Left hindlimb (tissue), 1 donor: ENCODE data around the gene TMEM229A.
"Not testable (repeated sequence)": the region's sequence is repeated elsewhere in the genome, so short reads cannot be mapped to it uniquely, and the experiment has no call there.

Source experiments
- DNase-seq: peaks from one replicate; pipeline ENCODE4 v3.0.0-alpha.2; 2018

Gene TMEM229A

DNA sequence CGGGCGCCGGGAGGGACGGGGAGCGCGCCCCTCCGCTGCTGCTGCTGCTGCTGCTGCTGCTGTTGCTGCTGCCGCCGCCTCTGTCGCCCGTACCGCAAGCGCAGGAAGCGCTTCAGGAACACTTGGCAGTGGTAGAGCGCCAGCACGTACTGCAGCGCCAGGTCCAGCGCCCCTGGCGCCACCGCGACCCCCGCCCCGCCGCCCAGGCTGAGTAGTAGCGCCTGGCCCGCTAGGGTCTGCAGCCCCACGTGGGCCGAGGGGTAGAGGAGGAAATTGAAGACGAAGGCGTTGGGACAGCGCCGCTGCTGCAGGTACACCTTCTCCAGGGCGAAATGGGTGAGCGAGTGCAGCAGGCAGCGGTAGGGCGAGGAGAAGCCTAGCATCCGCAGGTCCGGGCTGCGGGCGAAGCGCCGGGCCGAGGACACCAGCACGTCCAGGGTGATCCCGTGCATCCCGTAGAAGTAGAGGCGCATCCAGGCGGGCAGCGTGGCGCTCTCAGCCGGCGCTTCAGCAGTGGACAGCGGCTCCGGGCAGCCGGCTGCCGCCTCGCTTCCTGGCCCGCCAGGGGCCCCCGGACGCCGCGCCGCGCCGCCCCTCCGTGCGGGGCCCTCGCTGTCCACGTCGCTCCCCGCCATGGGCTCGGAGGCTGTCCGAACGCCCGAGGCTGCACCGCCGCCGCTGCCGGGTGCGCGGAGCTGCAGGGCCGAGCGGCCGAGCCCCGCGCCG lies at the start of gene TMEM229A:
Gene TMEM229A, minus strand, starts transcription at position 699 of the 726 bp plus-strand sequence. Its CDS starts 64 bp downstream, at position 635.
- peak; percentile 65 for DNase-seq

DNA sequence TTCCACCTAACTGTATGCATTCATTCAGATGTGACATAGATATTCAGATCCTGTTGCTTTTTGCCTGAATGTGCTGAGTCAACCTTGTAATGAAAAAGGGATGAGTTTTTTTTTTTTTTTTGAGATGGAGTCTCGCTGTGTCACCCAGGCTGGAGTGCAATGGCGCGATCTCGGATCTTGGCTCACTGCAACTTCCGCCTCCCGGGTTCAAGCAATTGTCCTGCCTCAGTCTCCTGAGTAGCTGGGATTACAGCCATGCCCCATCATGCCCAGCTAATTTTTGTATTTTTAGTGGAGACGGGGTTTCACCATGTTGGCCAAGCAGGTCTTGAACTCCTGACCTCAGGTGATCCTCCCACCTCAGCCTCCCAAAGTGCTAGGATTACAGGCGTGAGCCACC lies 49.4 kb upstream of the TMEM229A start:
- not testable (repeated sequence) for DNase-seq

DNA sequence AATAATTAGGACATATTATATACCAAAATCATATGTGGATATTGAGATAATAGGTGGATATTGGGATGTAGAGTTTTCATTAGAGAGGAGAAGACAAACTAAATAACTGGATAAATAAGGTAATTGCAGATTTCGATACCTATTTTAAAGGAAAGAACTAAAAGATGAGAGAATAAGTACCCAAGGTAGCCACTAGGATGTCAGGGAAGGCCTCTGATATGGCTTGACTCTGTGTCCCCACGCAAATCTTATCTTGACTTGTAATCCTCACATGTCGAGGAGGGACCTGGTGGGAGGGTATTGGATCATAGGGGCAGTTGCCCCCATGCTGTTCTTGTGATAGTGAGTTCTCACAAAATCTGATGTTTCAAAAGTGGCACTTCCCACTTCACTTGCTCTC lies 44.7 kb upstream of the TMEM229A start:
- DNase-seq: no peak

DNA sequence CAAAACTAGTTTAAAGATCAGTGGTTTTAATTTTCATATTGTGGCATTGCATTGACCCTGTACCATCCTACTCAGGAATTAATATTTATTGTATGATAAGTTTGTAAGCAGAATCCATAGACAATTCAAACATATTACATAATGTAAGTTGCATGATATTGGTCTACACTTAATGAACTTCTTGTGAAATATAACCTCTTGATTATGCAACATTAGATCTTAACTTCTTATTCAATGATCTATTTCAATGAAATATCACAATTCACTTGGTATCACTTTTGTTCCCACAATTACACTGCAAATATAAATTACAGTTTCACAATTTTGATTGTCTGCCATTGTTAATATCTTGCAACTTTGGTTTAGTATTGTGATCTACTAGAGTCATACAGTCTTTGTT lies 44.0 kb upstream of the TMEM229A start:
- DNase-seq: no peak

DNA sequence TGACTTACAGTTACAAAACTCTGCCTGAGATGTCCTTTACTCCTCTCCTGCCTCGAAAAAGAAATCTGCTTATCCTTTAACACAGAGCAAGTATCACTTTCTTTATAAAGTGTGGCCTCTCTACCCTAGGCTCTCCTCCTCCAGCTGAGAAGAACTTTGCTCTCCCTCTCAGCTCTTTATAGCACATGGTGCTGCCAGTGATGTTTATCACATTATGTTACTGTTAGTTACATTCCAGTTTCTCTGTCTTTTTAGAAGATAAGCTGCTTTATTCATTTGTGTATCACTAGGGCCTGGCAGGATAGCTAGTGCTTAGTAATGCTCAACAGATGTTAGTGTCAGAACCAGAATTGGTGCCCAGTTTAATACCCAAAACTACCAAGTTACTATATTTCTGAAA lies 41.1 kb upstream of the TMEM229A start:
- DNase-seq: no peak

DNA sequence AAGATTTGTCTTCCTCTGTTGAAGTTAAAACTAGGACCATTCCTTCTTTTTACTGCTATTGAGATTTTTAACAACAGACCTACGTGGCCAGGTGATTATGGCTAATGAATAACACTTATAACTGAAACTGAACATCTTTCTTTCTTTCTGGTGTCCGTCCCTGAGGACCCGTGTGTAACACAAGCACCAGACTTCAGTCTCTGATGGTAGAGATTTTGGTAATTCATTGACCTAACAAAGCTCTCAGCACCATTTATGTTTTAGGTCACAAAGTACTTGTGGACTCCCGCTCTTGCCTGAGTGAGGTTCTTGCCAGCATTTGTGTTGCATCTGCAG lies 40.4 kb upstream of the TMEM229A start:
- no peak for DNase-seq

DNA sequence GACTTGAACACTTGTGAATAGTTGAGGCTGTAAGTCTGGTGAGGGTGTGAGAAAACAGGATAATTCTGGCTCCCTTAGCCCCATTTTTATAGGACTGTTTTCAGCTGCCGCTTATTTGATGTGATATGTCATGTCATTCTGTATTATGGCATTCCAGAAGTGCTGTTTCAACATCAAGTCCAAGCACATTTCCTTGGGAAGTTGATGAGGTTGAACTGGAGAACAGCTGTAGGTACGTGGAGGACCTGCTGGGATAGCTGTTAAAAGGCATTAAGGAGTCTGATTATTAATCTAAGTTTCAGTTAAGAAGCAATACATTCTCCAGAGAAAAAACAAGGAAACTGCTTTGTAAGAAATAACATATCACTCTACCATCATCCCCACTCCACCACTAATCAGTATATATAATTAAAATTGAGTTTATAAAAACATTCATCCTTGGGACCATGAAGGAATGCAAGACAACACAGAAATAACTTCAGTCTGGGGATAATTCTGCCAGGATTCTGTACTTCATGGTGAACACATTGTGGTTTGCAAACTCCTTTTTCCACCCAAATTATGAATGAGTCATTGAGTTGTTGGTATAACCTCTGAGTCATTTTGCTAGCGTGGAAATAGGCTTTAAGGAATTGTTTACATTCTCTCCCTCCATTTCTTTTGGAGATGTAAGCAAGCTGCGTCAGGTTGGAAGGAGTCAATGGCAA lies 39.9 kb upstream of the TMEM229A start:
- no peak for DNase-seq

DNA sequence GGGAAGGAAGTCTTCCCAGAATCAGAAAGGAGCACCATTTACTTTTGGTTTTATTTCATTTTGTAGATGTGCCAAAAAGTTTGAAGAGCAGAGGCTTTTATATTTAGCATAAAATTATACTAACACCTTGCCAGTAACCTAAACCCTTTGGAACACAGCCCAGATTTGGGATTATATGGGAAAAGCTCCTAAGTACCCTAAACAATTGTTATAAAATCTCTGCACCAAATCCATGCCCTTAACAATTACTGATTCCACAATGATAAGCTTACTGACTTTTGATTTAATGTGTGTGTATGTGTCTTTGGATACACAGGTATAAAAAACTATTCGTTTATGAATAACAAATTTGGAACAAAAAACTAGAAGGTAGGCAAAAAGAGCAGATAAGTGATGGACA lies 39.0 kb upstream of the TMEM229A start:
- DNase-seq: no peak

DNA sequence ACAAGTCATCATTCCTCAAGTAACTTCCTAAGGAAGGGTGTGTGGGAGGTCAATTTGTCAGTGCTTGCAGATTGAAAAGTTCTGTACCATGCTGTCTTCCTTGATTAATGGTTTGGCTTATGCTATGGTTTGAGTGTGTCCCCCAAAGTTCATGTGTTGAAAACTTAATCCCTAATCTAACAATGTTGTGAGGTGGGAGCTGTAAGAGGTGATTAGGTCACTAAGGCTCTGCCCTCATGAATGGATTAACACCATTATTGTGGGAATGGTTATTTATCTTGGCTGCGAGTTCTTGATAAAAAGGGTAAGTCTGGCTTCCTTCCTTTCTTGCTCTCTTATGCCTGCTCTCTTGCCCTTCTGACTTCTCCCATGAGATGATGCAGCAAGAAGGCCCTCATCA lies 29.3 kb upstream of the TMEM229A start:
- DNase-seq: no peak

DNA sequence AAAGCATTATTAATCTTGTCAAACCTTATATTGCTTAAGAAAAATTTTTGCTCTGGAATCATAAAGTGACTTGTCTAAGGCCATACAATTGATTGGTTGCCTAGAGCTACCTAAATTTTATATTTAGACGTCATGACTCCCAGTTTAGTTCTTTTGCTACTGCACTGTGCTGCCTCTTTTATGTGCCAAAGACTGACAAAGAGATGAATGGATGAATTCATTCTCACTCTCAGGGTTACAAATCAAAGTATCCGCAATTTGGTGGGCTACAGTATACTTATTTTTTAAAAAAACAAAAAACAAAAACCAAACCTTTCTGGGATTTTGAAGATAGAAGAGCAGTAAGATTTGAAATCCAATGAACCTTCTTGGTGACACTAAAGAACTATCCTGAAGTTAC lies 27.7 kb upstream of the TMEM229A start:
- no peak for DNase-seq

DNA sequence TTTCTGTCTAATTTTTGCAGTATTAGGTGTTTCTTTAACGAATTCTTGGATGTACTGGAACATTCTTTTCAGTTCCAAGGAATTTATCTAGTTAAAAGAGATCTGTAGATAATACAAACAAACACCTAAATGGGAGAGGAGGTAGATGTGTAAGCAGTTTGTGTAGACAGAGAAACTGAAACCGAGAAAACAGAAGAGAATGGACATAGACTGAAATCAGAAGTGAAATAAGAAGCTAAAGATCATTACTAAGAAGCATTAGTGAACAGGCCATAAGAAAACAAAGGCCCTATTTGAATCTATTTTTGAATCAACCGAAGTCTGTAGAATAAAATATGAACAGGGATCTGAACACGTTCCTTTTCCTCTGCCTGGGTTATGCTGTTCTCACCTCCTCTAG lies 26.5 kb upstream of the TMEM229A start:
- no peak for DNase-seq

DNA sequence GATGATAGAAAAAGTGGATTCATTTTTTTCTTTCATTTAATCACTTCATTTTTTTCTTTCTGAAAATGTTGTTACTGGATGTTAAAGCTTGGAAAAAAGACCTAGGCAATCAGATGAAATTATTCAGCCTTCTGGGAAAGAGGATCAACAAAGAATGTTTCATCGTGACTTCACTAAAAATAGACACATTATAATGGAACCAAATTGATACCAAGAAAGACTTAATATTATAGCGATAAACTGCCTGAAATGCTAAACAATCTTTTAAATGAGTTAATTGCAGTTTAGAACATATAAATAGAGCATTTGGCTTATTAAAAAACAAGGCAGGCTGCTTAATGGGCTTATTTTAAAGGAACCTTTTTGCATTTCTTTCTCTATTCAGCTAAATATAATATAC lies 25.6 kb upstream of the TMEM229A start:
- DNase-seq: no peak

DNA sequence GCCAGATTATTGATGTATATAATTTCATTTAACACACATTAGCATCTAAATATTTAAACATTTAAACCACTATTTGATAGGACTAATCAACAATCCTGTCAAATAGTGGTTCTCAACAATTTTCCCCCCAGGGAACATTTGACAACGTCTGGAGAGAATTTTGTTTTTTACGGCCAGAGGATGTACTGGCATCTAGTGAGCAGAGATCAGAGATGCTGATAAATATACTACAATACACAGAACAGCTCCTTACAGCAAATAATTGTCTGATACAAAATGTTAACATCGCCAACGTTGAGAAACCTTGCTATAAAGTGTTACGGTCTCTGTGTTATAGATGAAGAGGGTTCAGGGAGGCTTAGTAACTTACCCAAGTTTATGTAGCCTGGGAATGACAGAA lies 25.0 kb upstream of the TMEM229A start:
- DNase-seq: no peak

DNA sequence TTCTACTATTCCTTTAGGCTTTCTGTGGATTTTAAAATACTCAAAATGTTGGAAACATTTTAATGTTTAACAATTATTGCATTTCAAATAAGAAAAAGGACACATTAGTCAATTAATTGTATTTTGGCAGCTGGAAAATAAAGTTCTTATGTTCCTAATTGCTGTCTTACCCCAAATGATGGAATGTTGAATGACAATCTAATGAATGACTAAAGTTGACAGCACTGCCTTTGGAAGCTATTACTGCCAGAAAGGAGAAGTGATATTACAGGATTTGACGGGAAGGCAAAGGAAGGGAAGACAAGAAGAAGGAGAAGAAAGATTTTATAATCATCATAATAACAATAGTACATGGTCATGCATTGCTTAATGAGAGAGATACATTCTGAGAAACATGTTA lies 23.4 kb upstream of the TMEM229A start:
- no peak for DNase-seq

DNA sequence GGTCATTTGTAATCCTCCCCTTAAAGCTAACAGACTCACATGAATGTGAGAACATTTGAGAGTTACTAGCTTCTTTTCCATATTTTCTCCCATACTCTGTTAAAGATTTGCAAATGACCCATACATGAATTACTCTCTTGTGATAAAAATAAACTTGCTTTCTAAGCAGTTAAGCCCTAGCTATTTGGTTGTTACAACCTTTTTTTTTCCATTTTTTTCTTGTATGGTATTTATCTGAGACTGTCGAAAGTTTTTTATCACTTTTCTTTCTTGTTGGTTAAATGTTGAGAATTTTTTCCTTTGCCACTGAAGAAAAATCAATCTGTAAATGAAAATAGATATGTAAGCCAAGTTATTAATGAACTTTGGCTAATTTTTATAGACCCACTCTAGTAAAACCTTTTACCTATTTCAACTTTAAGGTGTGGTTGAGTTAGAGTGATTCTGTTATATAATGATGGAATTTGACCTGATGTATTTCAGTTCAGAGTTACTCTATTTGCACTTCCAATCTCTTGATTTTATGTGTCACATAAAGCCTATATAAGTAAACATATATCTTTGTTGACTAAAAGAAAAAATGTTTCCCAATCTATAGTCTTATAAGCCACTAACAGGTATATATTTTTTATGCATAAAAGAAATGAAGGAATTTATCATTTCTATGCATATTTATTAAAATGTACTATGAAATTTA lies 19.0 kb upstream of the TMEM229A start:
- no peak for DNase-seq

DNA sequence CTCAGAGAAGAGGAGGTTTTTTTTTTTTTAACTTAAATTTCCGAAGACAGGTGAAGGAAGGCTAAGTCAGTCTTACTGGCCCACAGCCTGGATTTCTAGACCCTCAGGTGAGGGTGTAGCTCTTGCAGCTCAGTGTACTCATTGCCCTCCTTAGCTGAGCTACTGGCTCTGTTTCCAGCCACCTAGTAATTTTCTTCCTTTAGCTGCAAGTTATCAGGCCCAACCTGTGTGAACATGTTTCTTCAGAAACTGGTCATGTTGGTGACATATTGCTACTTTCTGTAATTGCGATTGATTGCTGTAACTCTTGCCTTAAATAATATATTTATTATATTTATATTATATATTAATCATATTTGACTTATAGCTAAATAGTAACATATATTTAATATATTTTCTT lies 10.0 kb upstream of the TMEM229A start:
- DNase-seq: no peak

DNA sequence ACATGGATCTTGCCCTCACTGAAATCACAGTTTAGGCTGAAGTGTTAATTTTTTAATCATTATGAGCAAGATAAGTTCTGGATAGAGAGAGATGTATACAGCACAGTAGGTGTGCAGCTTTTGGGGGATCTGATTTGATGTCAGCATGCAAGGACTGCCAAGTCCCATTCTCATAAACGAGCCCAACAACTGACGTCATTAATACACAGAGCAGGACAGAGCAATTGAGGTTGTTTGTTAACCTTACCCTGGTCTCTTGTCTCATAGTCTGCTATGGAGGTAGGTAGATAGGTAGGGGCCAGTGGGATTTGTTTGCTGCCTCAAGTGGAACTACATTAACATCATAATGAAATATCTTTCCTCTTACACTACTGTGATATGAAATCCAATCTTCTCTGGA lies 8.6 kb upstream of the TMEM229A start:
- no peak for DNase-seq

DNA sequence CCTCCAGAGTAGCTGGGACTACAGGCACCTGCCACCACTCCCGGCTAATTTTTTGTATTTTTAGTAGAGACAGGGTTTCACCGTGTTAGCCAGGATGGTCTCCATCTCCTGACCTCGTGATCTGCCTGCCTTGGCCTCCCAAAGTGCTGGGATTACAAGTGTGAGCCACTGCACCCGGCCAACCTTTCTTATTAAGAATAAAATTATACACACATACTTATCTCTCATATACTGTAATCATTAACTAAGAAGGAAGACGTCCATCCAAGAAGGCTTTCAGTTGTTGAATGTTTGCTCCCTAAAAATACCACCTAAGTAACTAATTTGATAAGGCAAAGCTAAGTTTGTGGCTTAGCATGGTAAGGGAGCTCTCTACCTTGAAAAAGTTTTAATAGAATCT lies 5.0 kb upstream of the TMEM229A start:
- DNase-seq: not testable (repeated sequence)

DNA sequence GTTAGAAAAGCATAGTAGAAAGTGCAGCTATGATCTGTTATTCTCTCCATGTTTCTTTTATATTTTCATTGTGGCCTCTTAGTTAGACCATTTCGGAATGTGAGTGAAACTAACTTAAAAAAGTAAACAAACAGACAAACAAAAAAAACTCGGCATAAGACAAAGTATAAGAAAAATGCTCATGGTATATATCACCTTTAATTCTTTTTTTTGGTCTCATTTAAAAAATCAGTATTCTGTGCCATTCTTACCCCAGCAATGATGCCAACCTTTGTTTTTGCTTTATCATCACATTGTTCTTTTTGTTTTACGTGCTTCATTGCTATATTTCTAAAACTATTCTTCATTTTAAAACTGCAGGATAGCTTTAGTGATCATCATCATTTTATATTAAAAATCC lies 2.8 kb upstream of the TMEM229A start:
- no peak for DNase-seq

DNA sequence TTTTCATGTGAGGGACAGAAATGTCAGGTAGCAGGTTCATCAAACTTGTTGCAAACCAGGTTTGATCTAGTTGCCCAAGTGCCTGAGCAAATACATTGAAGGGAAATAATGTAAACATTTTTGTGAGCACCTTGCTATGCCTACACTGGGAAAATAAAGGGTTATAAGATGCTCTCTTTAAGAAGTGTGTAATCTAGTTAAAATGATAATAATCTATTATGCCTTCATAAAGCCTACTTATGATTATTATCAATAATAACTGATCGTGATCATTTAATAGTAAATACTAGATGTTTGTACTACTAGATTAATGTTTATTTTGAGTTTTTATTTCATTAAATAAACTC lies 1.9 kb upstream of the TMEM229A start:
- DNase-seq: no peak

DNA sequence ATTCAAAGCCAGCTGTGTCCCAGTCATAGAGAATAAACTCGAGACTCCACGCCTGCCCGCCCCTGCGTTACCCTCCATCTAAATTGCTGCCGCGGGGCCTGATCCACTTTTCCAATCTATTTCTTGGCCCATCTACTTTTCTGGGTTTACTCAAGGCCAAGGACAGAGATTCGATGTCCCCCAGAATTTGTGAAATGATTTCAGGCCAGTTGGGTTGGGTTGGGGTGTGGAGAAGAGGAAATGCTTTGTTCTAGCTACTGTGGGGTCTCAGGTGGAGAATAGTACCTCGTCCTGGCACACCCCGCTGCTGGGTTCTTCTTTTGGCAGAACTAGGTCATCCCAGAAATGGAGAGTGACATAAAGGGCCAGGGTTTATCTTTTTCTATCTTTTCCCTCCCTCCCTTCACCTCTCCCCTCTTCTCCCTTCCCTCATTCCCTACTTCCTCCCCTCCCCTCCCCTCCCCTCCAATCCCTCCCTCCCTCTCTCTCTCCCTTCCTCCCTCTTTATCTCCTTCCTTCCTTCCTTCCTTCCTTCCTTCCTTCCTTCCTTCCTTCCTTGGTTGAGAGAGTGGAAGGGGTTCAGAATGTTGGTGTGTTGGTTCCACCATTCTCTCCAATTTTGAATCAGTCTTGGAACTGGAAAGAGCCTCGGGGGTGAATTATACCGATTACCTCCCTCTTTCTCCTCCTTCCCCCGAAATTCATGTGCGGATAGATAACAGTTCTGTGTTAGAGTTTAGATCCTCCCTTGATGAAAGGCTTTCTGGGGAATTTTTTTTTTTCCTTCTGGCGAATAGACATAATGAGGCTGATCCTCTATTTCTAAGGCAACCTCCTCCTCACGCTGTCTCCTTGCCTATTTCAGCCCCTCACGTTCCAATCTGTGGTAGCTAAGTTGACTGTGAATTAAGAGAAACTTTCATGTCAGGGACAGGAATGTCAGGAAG lies 1.2 kb upstream of the TMEM229A start:
- DNase-seq: no peak

DNA sequence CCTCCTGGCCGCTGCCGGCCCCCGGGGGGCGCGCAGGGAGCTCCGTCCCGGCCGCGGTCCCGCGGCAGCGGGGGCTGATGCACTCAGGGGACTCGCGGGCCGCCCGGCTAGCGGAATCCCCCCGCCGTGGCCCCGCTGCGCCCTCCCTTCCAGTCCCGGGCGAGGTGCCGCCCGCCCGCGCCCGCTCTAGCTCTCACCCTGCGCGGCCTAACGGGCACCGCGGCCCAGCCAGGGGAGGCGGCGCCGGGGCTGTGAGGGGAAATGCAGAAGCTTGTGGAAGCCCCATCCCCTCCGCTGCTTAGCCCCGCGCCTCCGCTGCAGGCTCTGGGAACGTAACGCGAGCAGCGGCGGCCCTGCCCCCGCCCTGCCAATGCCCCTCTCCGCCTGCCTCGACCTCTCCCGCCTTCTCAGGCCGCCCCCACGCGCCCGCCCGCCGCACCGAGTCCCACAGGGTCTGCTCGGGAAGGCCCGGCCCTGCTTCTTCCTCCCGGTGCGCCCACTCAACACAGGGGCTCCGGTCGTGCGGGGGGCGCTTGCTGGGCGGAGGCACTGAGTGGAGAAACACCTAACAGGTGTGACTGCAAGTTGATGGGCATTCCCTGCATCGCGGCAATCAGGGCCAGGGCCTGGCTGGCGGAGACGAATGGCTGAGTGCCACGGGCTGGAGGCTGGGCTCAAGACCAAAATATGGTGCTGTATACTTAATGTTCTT lies 384 bp upstream of the TMEM229A start:
- peak; percentile 43 for DNase-seq

DNA sequence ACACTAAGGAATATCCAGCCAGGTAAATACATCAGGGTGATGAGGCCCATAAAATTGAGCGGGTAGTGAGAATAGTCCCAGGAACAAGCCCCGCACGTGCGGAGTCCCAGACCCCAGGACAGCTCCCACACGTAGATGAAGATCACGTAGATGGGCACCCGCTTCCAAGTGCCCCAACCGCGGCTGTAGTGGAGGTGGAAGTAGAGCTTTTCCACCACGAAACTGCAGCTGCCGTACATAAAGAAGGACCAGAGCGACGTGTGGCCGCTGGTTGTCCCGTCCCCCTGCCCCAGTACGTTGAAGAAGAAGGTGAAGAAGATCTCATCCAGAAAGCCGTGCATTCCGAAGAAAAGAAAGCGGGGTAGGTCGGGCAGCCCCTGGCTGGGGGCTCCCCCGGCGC lies 948 bp downstream of the TMEM229A start:
- no peak for DNase-seq
